Globus pallidus (tissue), 1 donor: ENCODE results near the gene AGBL2.
"Not testable (repeated sequence)": the region's sequence is repeated elsewhere in the genome, so short reads cannot be mapped to it uniquely, and the experiment has no call there.

Experiments
- DNase-seq: peaks from one replicate; pipeline ENCODE4 v3.0.0-alpha.2; 2015; ENCODE audit warnings: low spot score

AGBL2 gene

GRCh38 chr11:47688991-47689390, 26.2 kb downstream of the AGBL2 start:
- no peak for DNase-seq

DNA sequence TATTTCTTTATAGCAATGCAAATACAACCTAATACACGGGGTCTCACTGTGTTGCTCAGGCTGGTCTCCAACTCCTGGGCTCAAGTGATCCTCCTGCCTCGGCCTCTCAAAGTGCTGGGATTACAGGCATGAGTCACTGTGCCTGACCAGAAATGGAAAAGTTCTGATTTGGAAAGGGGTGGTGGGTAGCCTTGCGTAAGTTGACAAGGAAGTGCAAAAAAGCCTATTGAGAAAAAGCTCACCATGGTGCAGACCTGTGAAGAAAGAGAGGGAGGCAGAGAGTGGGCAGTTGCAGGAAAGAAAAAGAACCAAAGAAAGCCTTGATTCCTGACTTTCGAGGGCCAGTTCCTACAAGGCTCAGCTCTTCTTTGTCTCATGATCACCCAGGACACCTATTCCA, 27.1 kb downstream of the AGBL2 start:
- no peak for DNase-seq

GRCh38 chr11:47686704-47687103, 28.5 kb downstream of the AGBL2 start:
- not testable (repeated sequence) for DNase-seq

DNA sequence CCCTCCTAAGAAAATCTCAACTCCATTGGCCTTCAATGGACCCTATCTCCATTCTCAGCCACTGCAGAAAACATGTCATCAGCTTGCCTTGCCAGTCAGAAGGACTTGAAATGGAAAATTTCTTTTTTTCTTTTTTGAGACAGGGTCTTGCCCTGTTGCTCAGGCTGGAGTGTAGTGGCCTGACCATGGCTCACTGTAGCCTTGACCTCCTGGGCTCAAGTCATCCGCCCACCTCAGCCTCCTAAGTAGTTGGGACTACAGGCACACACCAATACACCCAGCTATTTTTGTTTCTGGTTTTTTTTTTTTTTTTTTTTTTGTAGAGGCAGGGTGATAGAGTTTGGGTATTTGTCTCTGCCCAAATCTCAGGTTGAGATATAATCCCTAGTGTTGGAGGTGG, 29.0 kb downstream of the AGBL2 start:
- DNase-seq, result no peak

- DNase-seq, result no peak
Measured at GRCh38 chr11:47675851-47676250, 39.3 kb downstream of the AGBL2 start.

DNA sequence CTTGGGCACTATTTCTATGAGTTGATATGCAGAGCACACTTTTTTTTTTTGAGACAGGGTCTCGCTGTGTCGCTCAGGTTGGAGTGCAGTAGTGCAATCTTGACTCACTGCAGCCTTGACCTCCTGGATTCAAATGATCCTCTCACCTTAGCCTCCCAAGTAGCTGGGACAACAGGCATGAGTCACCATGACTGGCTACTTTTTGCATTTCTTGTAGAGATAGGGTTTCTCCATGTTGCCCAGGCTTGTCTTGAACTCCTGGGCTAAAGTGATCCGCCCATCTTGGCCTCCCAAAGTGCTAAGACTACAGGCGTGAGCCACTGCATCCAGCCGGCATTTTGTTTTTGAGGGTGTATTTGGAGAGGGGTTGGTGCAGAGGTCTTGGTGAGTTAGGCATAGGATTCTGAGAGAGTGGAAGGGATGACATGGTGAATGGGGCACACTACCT, 42.9 kb downstream of the AGBL2 start:
- no peak for DNase-seq

DNA sequence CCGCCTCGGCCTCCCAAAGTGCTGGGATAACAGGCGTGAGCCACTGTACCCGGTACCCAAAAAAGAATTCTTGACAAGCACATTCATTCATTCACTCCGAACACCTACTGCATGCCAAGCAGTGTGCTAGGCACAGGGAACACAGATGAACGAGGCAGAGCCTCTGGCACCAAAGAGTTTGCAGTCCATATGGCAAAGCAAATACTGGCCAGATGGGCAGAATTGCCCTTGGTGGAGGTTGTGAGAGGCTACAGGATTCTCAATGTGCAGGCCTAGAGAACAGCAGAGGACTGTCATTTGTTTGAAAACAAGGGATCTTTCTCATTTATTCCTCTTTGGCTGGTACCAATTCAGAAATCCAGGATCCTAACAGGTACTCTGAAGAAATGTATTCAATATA, 45.3 kb downstream of the AGBL2 start:
- DNase-seq, result no peak

- DNase-seq, result no peak
Measured at GRCh38 chr11:47668665-47669064, 46.5 kb downstream of the AGBL2 start.

- no peak for DNase-seq
Measured at GRCh38 chr11:47667555-47667954, 47.6 kb downstream of the AGBL2 start.

- DNase-seq, result no peak
Measured at GRCh38 chr11:47667135-47667534, 48.0 kb downstream of the AGBL2 start.

DNA sequence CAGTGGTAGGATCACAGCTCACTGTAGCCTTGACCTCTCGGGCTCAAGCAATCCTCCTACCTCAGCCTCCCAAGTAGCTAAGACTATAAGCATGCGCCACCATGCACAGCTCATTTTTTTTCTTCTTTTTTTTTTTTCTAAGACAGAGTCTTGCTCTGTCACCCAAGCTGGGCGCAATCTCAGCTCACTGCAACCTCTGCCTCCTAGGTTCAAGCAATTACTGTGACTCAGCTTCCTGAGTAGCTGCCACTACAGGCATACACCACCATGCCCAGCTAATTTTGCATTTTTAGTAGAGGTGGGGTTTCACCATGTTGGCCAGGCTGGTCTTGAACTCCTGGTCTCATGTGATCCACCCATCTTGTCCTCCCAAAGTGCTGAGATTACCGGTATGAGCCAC, 50.2 kb downstream of the AGBL2 start:
- DNase-seq, result not testable (repeated sequence)

GRCh38 chr11:47661245-47661644, 53.9 kb downstream of the AGBL2 start:
- no peak for DNase-seq

GRCh38 chr11:47659276-47659675, 55.9 kb downstream of the AGBL2 start:
- no peak for DNase-seq

GRCh38 chr11:47656260-47656885, 58.8 kb downstream of the AGBL2 start:
- no peak for DNase-seq

DNA sequence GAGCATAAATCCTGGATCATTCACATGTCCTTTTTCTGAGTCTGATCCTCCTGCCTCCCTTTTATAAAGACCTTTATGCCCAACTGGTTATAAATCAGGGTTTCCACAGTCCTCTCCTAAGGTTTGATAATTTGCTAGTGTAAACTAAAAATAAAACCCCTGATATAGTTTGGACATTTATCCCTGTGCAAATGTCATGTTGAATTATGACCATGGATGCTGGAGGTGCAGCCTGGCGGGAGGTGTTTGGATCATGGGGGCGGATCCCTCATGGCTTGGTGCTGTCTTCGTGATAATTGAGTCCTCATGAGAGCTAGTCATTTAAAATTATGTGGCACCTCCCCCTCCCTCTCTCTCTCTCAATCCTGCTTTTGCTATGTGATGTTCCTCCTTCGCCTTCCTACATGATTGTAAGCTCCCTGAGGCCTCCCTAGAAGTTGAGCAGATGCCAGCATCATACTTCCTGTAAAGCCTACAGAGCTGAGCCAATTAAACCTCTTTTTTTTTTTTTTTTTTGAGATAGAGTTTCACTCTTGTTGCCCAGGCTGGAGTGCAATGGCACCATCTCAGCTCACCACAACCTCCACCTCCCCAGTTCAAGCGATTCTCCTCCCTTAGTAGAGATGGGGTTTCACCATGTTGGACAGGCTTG, 63.2 kb downstream of the AGBL2 start:
- no peak for DNase-seq

DNA sequence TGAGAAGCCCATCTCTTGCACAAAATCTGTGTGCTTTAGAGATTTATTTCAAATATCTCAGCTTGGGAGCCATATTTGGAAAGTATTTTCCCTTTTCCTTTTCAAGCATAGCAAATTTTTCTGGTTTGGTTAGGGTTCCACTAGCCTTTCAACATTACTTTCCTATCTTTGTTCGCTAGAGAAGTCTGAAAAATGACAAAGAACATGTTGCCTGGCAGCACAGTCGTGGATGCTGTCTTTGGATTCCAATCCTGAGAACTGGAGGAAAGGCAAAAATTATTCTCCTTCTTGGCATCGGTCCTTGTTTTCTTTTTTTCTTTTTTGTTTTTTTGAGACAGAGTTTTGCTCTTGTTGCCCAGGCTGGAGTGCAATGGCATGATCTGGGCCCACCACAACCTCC, 65.9 kb downstream of the AGBL2 start:
- DNase-seq, result no peak

GRCh38 chr11:47646019-47646418, 69.2 kb downstream of the AGBL2 start:
- DNase-seq, result no peak

GRCh38 chr11:47645500-47645899, 69.7 kb downstream of the AGBL2 start:
- no peak for DNase-seq

- DNase-seq, result peak; percentile 97
Measured at GRCh38 chr11:47642099-47642855, 72.9 kb downstream of the AGBL2 start, which contains the start of gene MTCH2. Gene MTCH2, minus strand, starts transcription at chr11:47642559. Its CDS starts 94 bp downstream, at chr11:47642465.

DNA sequence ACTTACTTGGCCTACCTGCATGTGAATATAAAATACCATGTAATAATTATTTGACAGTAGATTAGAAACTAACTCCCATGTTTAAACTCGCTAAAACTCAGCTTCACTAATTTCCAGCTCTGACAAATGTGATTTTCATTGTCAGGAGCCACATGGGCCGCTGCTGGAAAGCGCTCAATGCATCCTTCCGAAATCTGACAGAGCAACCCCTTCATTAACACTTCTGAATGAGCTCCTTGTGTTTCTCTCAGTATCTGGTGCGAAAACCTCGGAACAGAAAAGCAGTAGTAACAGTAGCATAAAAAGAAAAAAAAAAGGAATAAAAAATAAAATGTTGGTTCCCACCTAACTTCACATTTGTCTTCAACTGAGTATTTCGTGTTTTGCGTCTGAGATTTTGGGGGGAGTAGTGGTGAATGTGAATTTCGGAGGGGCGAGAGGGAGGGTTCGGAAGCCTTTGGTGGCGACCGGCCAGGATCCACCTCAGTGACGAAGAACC, 73.5 kb downstream of the AGBL2 start:
- peak; percentile 80 for DNase-seq

DNA sequence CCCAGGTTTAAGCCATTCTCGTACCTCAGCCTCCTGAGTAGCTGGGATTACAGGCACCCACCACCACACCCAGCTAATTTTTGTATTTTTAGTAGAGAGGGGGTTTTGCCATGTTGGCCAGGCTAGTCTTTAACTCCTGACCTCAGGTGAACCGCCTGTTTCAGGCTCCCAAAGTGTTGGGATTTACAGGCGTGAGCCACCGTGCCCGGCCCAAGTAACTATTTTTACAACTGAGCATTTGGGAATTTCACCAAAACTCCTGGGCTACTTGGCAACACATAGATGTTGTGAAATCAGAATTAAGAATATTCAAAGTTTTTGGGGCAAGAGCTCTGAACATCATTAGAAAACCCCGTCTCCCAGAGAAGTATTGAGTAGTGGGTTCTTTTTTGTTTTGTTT, 74.7 kb downstream of the AGBL2 start:
- peak; percentile 21 for DNase-seq

DNA sequence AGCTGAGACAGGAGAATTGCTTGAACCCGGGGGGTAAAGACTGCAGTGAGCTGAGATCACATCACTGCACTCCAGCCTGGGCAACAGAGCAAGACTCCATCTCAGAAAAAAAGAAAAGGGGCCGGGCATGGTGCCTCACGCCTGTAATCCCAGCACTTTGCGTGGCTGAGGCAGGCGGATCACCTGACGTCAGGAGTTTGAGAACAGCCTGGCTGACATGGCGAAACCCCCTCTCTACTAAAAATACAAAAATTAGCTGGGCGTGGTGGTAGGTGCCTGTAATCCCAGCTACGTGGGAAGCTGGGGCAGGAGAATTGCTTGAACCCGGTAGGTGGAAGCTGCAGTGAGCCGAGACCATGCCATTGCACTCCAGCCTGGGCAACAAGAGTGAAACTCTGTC, 78.8 kb downstream of the AGBL2 start:
- not testable (repeated sequence) for DNase-seq

- no peak for DNase-seq
Measured at GRCh38 chr11:47631473-47631872, 83.7 kb downstream of the AGBL2 start.
